Tibial nerve (tissue), 4 donors: ENCODE data around the gene LRRN2. TPM values are rescaled to one million over a fixed set of nuclear protein-coding genes. Genes with fewer than 3 reads are reported as not detected.

Source experiments
- DNase-seq, 2 donors: peaks; one replicate each; pipeline ENCODE4 v3.0.0-alpha.2; 2019; ENCODE audit warnings: low spot score in 2 of 2
- H3K27ac ChIP-seq, 4 donors: fragments of 200-600 bp; sonication (generic) in 3 of 4; one replicate each; pipeline ENCODE4 v1.5.1; 2017 to 2019; ENCODE audit warnings: mild to moderate bottlenecking in 1 of 4
- H3K27me3 ChIP-seq, 2 donors: fragments of 200-600 bp; sonication (generic) in 1 of 2; one replicate each; pipeline versions ENCODE4 v1.5.1 to v1.6.0; 2017 to 2019
- H3K36me3 ChIP-seq, 3 donors: fragments of 200-600 bp; sonication (generic); one replicate each; pipeline ENCODE4 v1.5.1; 2018 to 2019
- H3K4me1 ChIP-seq, 4 donors: fragments of 200-600 bp; sonication (generic) in 3 of 4; one replicate each; pipeline ENCODE4 v1.5.1; 2017 to 2019
- H3K4me3 ChIP-seq, 4 donors: fragments of 200-600 bp; sonication (generic) in 3 of 4; one replicate each; pipeline ENCODE4 v1.5.1; 2017 to 2019; ENCODE audit warnings: mild to moderate bottlenecking in 1 of 4, moderate library complexity in 1 of 4
- H3K9me3 ChIP-seq, 4 donors: fragments of 200-600 bp; sonication (generic) in 3 of 4; one replicate each; pipeline ENCODE4 v1.5.1; 2017 to 2019
- CTCF ChIP-seq, 5 experiments: fragments of 200-600 bp in 3 of 5; fragments of 450-650 bp in 2 of 5; sonication (generic) in 3 of 5; IDR thresholded peaks; one replicate each; pipeline ENCODE4 v1.5.1; 2016 to 2019; ENCODE audit warnings: antibody characterized with exemption in 5 of 5, mild to moderate bottlenecking in 3 of 5, moderate library complexity in 2 of 5
- EP300 ChIP-seq, 2 donors: sonication (generic); formaldehyde crosslinking; IDR thresholded peaks; one replicate each; pipeline ENCODE4 v1.6.1; 2017; ENCODE audit warnings: antibody characterized with exemption in 2 of 2, mild to moderate bottlenecking in 1 of 2
- POLR2A ChIP-seq, 2 donors: fragments of 450-650 bp; IDR thresholded peaks; one replicate each; pipeline ENCODE4 v1.6.1; 2017; ENCODE audit warnings: antibody characterized with exemption in 2 of 2, mild to moderate bottlenecking in 2 of 2, moderate library complexity in 2 of 2
- WGBS, 2 donors: methylation state at CpG; one replicate each; pipeline ENCODE4 v1.1.5; 2018; 5-methylcytosine and 5-hydroxymethylcytosine counted together
- total RNA-seq, 4 donors: library from RNA; depleted of rRNA; stranded (reverse); fragments of >200 nt; gene quantifications; one replicate each; pipeline ENCODE4 v1.1.0, GENCODE V29; 2016

Gene LRRN2
- total RNA-seq, 4 donors from 2014 or later: 3.6 to 22.9 (median 14.5) TPM

GRCh38 chr1:204663644-204664383 lies 21.7 kb downstream of the LRRN2 start:
- no peaks in the 10 kb centered on the region for H3K36me3 ChIP-seq
- no peaks in the 10 kb centered on the region for H3K27me3 ChIP-seq
- DNase-seq: no peak
- 66 to 68% methylated on average over 14 of the region's 15 CpGs for WGBS, 2 donors
- no peaks in the 10 kb centered on the region for H3K9me3 ChIP-seq
- no peak overlapping the region for H3K4me3 ChIP-seq
- no peak for TF ChIP-seq EP300 (IDR thresholded peaks at IDR 0.05)
- TF ChIP-seq CTCF (IDR thresholded peaks at IDR 0.05): no peak
- peaks cover 0 to 5% (median 0%) of the 10 kb centered on the region in 4 donors for H3K4me1 ChIP-seq
- H3K27ac ChIP-seq: no peak overlapping the region

GRCh38 chr1:204662530-204662929 lies 23.0 kb downstream of the LRRN2 start:
- TF ChIP-seq POLR2A (IDR thresholded peaks at IDR 0.05) (no peak), EP300 (IDR thresholded peaks at IDR 0.05) (no peak), CTCF (IDR thresholded peaks at IDR 0.05) (no peak)
- no peaks in the 10 kb centered on the region for H3K36me3 ChIP-seq

DNA sequence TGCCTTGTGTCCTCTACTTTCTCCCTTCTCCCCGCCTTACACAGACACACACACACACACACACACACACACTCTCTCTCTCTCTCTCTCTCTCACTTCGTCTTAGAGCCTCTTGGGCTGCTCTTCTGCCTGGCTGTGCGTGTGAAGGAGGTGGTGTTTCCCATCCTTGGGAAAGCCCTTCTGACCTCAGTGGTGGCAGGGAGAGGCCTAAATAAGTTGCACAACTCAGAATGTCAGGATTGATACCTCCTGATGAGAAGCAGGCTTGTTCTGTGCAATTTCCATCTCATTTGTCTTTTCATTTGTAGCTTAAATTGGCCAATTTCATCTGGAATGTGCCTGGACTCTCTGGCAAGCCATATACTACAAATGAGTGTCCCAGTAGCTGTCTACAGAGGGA lies 25.0 kb downstream of the LRRN2 start:
- Histone ChIP-seq H3K9me3 (no peaks in the 10 kb centered on the region), H3K4me3 (no peak overlapping the region), H3K27me3 (no peaks in the 10 kb centered on the region), H3K27ac (no peak overlapping the region), H3K36me3 (no peaks in the 10 kb centered on the region), H3K4me1 (peaks cover 0 to 5% (median 0%) of the 10 kb centered on the region in 4 donors)
- TF ChIP-seq EP300 (IDR thresholded peaks at IDR 0.05): peak in 1 of 2 donors; percentile 50
- TF ChIP-seq POLR2A (IDR thresholded peaks at IDR 0.05): no peak
- DNase-seq: peak in 1 of 2 donors; percentile 8
- WGBS, 2 donors: 58 to 62% methylated on average over 3 of the region's 3 CpGs

More at GRCh38 chr1:204662530-204662929, 23.0 kb downstream of the LRRN2 start:
- DNase-seq: no peak
- H3K27me3 ChIP-seq: no peaks in the 10 kb centered on the region
- no peak overlapping the region for H3K4me3 ChIP-seq
- H3K4me1 ChIP-seq: peaks cover 0 to 5% (median 0%) of the 10 kb centered on the region in 4 donors
- H3K27ac ChIP-seq: no peak overlapping the region
- no peaks in the 10 kb centered on the region for H3K9me3 ChIP-seq

DNA sequence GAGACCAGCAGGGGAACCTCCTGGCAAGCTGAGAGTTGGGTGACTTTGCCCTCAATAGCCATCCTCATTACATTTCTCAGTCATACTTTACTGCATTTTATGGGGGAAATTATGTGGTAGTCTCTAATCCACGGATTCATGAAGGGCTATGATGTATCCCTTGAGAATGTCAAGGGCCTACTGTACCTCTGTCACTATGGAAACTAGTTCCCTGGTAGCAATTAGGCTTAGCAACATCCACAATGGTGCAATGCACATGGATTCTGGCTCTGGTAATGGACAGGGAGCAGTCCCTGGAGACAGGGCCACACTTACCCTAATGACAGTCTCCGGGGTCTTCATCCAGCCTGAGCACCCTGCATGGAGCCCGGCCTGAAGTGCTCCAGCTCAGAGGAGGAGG lies 26.5 kb downstream of the LRRN2 start:
- H3K9me3 ChIP-seq: no peaks in the 10 kb centered on the region
- peaks cover 0 to 5% (median 0%) of the 10 kb centered on the region in 4 donors for H3K4me1 ChIP-seq
- TF ChIP-seq CTCF (IDR thresholded peaks at IDR 0.05) (no peak), POLR2A (IDR thresholded peaks at IDR 0.05) (no peak), EP300 (IDR thresholded peaks at IDR 0.05) (no peak)
- no peaks in the 10 kb centered on the region for H3K36me3 ChIP-seq
- 71 to 76% methylated on average over 3 of the region's 3 CpGs for WGBS, 2 donors
- H3K27me3 ChIP-seq: no peaks in the 10 kb centered on the region
- no peak overlapping the region for H3K27ac ChIP-seq
- DNase-seq: no peak
- H3K4me3 ChIP-seq: no peak overlapping the region

GRCh38 chr1:204658295-204658694 lies 27.2 kb downstream of the LRRN2 start:
- H3K36me3 ChIP-seq: no peaks in the 10 kb centered on the region
- H3K4me3 ChIP-seq: no peak overlapping the region
- TF ChIP-seq POLR2A (IDR thresholded peaks at IDR 0.05) (no peak), EP300 (IDR thresholded peaks at IDR 0.05) (no peak), CTCF (IDR thresholded peaks at IDR 0.05) (no peak)
- no peak for DNase-seq
- H3K9me3 ChIP-seq: no peaks in the 10 kb centered on the region
- WGBS, 2 donors: 82 to 87% methylated on average over 1 of the region's 1 CpG
- H3K4me1 ChIP-seq: peaks cover 0 to 5% (median 0%) of the 10 kb centered on the region in 4 donors
- no peaks in the 10 kb centered on the region for H3K27me3 ChIP-seq
- H3K27ac ChIP-seq: no peak overlapping the region
